Upper lobe of right lung (tissue), 1 donor: ENCODE measurements around the gene FTCDNL1. TPM values are rescaled to one million over a fixed set of nuclear protein-coding genes. Genes with fewer than 3 reads are reported as not detected.
A peak's percentile ranks its signal among the peaks of the same experiment; 100 is the strongest.

Experiments
- ATAC-seq: fragments of 200-7000 bp; cut with Tn5 transposase; one replicate; pipeline ENCODE4 v1.9.1; 2020; ENCODE audit warnings: mild to moderate bottlenecking, moderate library complexity
- DNase-seq: peaks from one replicate; pipeline ENCODE4 v3.0.0-alpha.2; 2020
- H3K27ac ChIP-seq: fragments of 200-600 bp; one replicate; pipeline ENCODE4 v1.8.0; 2022
- H3K27me3 ChIP-seq: fragments of 200-600 bp; one replicate; pipeline ENCODE4 v1.8.0; 2022; ENCODE audit warnings: mild to moderate bottlenecking
- H3K36me3 ChIP-seq: fragments of 200-600 bp; one replicate; pipeline ENCODE4 v1.8.0; 2022
- H3K4me1 ChIP-seq: fragments of 200-600 bp; one replicate; pipeline ENCODE4 v1.8.0; 2022
- H3K4me3 ChIP-seq: fragments of 200-600 bp; one replicate; pipeline ENCODE4 v1.8.0; 2022; ENCODE audit warnings: mild to moderate bottlenecking
- H3K9me3 ChIP-seq: fragments of 200-600 bp; one replicate; pipeline ENCODE4 v1.8.0; 2022
- intact Hi-C: fragments of 100-400 bp; cut with DNase I; formaldehyde crosslinking; loops from one replicate; pipeline ENCODE4 v1.11.0; 2022
- total RNA-seq: library from RNA; stranded (reverse); fragmentation: NEBNext Ultra II Directional; extraction: Animal tissue kit (Norgen Biotek cat#: 25700); gene quantifications from one replicate; pipeline ENCODE4 v1.2.1, GENCODE V29; 2021
- TF ChIP-seq, protein P1 (sequence below): fragments of 200-600 bp; IDR thresholded peaks from one replicate; pipeline ENCODE4 v1.8.0; 2022; ENCODE audit warnings: antibody characterized with exemption
- donor health status: DM: no; HTN: yes; CAD: no; lungs with severe emphysema.

FTCDNL1 gene
- total RNA-seq, 1 donor from 2014 or later = 2.1 TPM

DNA sequence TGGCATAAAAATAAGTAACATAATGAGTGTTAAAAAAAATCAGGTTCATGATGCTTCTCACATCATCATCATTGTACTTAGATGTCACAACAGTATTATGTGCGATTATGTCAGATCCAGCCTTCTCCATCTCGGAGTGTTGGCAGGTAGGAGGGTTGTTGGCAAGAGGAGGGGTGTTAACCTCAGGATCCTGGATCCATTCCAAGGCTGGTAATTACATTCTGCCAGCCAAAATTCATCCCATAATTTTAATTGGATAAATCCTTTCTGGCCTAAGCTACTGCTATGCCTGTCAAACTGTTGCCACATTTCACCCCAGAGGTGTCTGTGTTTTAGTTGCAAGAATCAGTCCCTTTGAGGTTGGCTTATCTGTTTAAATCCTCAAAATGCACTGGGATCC lies 891 bp upstream of the FTCDNL1 start:
- Histone ChIP-seq H3K27me3 (no peaks in the 10 kb centered on the region), H3K4me3 (no peak overlapping the region), H3K9me3 (no peaks in the 10 kb centered on the region), H3K27ac (no peak overlapping the region), H3K4me1 (no peaks in the 10 kb centered on the region), H3K36me3 (no peaks in the 10 kb centered on the region)
- intact Hi-C loops = no loop called here
- TF ChIP-seq, protein P1, sequence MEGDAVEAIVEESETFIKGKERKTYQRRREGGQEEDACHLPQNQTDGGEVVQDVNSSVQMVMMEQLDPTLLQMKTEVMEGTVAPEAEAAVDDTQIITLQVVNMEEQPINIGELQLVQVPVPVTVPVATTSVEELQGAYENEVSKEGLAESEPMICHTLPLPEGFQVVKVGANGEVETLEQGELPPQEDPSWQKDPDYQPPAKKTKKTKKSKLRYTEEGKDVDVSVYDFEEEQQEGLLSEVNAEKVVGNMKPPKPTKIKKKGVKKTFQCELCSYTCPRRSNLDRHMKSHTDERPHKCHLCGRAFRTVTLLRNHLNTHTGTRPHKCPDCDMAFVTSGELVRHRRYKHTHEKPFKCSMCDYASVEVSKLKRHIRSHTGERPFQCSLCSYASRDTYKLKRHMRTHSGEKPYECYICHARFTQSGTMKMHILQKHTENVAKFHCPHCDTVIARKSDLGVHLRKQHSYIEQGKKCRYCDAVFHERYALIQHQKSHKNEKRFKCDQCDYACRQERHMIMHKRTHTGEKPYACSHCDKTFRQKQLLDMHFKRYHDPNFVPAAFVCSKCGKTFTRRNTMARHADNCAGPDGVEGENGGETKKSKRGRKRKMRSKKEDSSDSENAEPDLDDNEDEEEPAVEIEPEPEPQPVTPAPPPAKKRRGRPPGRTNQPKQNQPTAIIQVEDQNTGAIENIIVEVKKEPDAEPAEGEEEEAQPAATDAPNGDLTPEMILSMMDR = no peak
- DNase-seq = no peak
- no peak for ATAC-seq

DNA sequence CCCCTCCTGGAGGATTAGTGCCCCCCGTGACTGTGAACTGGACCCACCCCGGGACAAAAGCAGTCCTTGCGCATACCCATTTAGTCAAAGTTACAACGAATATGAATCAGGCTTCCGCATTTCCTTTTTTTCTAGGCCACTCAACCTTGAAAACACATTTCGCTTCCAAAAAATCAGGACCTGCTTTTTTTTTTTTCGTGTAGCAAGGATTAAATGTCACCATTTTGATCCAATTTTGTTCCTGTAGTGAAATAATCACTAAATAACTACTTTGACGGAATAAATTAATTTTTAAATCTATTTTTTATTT lies 464 bp upstream of the FTCDNL1 start:
- H3K27ac ChIP-seq = peak overlapping the region; percentile 78
- intact Hi-C loops = no loop called here
- no peak for ATAC-seq

DNA sequence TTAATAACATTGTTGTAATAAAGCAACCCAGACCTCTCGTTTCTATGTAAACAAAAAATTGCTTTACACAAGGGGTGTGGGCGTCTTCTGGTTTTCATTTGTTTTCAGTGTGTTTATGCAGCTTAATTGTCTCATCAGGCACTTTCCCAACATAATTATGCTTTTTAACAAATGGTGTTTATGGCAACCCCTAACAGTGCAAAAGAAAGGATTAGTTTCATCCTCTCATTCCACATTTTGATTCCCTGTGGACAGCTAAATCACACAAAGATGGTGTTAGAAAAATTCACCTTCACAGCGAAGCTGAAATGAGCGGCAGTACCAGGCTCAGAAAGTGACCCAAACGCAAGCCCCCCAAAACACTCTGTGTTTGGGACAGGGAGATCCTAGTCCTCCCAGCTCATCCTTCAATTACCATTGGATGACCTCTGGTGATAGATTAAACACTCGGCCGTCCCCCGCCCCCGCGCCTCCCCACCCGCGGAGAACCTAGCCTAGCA lies 724 bp downstream of the FTCDNL1 start:
- ATAC-seq (no peak), DNase-seq (no peak)
- Histone ChIP-seq H3K36me3 (no peaks in the 10 kb centered on the region), H3K27ac (peak overlapping the region; percentile 68), H3K4me3 (peak overlapping the region; percentile 66), H3K4me1 (no peaks in the 10 kb centered on the region), H3K9me3 (no peaks in the 10 kb centered on the region), H3K27me3 (no peaks in the 10 kb centered on the region)
- TF ChIP-seq, protein P1 = no peak
- intact Hi-C loops = no loop called here

More for the DNA sequence above, 464 bp upstream of the FTCDNL1 start:
- no peaks in the 10 kb centered on the region for H3K4me1 ChIP-seq
- no peaks in the 10 kb centered on the region for H3K9me3 ChIP-seq
- peak overlapping the region; percentile 66 for H3K4me3 ChIP-seq
- no peaks in the 10 kb centered on the region for H3K27me3 ChIP-seq
- TF ChIP-seq, protein P1 = no peak
- no peaks in the 10 kb centered on the region for H3K36me3 ChIP-seq
- peak; percentile 66 for DNase-seq

DNA sequence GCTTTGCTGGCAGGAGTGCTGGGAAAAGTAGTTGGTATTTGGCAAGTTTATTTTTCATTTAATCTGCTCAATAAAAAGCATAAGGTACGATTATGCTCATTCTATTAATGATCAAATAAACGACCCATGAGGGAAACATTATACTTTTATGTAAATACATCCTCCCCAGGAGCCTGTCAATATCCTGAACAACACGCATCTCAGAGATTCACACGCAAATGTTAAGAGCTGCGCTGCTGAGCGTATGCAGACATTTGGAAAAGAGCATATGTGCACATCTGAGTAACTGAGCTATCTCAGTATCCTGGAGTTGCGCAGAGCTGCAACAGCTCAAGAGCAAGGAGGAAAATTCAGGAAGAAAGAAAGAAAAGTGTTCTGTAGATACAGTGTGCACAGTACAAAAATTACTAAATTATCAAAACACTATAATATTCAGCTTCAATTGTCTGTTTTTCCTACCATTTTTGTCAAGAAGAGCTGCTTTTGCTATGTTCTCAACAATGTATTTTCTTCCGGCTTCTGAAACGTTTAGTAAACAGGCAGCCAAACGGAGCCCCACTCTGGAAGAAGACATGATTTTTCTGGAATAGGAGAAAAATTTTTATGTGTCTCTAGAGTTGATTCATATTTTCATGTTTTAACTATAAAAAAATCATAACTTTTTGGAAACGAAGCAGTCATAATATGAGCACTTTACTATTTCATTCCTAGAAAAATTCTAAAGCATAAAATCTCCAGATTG lies 2.4 kb downstream of the FTCDNL1 start:
- ATAC-seq = no peak

DNA sequence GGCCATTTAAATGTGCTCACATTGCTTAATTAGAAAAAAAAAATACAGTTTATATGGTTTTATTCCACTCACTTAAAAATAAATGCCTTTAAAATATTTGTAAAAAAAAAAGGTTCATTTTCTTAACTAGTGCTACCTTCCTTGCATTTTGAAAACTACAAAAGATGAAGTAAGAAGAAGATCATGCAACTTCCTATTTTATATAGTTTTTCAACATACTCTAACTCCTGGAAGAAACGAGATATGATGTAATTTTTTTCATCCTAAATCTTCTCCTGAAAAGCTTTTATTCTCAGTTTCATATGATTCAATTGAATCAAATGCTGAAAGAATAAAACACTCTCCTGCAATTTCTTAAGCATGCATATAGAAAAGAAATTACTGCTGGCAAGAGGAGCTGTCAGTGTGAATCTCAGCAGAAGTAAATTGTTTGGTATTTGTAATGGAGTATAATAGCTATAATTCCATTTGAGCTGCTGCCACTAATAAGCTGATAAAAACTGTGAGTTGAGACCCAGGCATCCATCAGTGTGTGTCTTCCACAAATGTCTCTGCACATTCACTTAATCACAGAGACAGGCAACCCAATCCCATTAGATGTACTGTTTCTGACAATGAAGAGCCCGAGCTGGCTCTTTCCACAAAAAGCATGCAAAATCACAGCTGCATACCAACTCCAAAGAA lies 3.7 kb downstream of the FTCDNL1 start:
- no peaks in the 10 kb centered on the region for H3K9me3 ChIP-seq
- H3K36me3 ChIP-seq = no peaks in the 10 kb centered on the region
- H3K27me3 ChIP-seq = no peaks in the 10 kb centered on the region
- intact Hi-C loops = no loop called here
- DNase-seq (no peak), ATAC-seq (no peak)
- TF ChIP-seq, protein P1 = no peak
- H3K4me3 ChIP-seq = no peak overlapping the region
- H3K27ac ChIP-seq = no peak overlapping the region
- H3K4me1 ChIP-seq = no peaks in the 10 kb centered on the region

More for the DNA sequence above, 2.4 kb downstream of the FTCDNL1 start:
- Histone ChIP-seq H3K9me3 (no peaks in the 10 kb centered on the region), H3K27ac (no peak overlapping the region), H3K4me1 (no peaks in the 10 kb centered on the region), H3K4me3 (no peak overlapping the region), H3K36me3 (no peaks in the 10 kb centered on the region), H3K27me3 (no peaks in the 10 kb centered on the region)
- DNase-seq = no peak
- TF ChIP-seq, protein P1 = no peak
- intact Hi-C loops = no loop called here
